Immature natural killer cell (primary cell): Measurements from ENCODE around the gene QKI. TPM values are rescaled to one million over a fixed set of nuclear protein-coding genes. Genes with fewer than 3 reads are reported as not detected.

Source experiments
- DNase-seq, 3 donors: peaks; one replicate each; pipeline ENCODE4 v3.0.0; 2022; ENCODE audit warnings: mixed read lengths in 1 of 3
- H3K27ac Mint-ChIP-seq, 6 donors: one replicate each; pipeline ENCODE4 v1.8.0; 2020; ENCODE audit warnings: mixed read lengths in 6 of 6, mild to moderate bottlenecking in 5 of 6, inconsistent platforms in 4 of 6, moderate library complexity in 3 of 6
- H3K27me3 Mint-ChIP-seq, 3 donors: one replicate each; pipeline ENCODE4 v1.8.0; 2020 to 2021; ENCODE audit warnings: low read depth in 3 of 3, mild to moderate bottlenecking in 3 of 3, mixed read lengths in 3 of 3, moderate library complexity in 3 of 3, inconsistent platforms in 1 of 3
- H3K36me3 Mint-ChIP-seq, 3 donors: one replicate each; pipeline ENCODE4 v1.8.0; 2020; ENCODE audit warnings: mixed read lengths in 3 of 3, inconsistent platforms in 2 of 3, mild to moderate bottlenecking in 2 of 3
- H3K4me1 Mint-ChIP-seq, 2 donors: one replicate each; pipeline ENCODE4 v1.8.0; 2020; ENCODE audit warnings: inconsistent platforms in 2 of 2, mild to moderate bottlenecking in 2 of 2, mixed read lengths in 2 of 2, moderate library complexity in 1 of 2
- H3K4me3 Mint-ChIP-seq, 5 donors: one replicate each; pipeline ENCODE4 v1.8.0; 2020; ENCODE audit warnings: mild to moderate bottlenecking in 5 of 5, mixed read lengths in 5 of 5, inconsistent platforms in 3 of 5, moderate library complexity in 3 of 5
- H3K9me3 Mint-ChIP-seq, 6 donors: one replicate each; pipeline ENCODE4 v1.8.0; 2020; ENCODE audit warnings: mild to moderate bottlenecking in 6 of 6, mixed read lengths in 6 of 6, inconsistent platforms in 4 of 6, moderate library complexity in 3 of 6
- polyA plus RNA-seq, 3 donors: library from polyadenylated mRNA; unstranded; fragments of 300-500 nt; fragmentation: Illumina TruSeq; gene quantifications; one replicate each; pipeline ENCODE4 v1.2.3, GENCODE V29; 2021

The QKI gene
- polyA plus RNA-seq: 10 to 100 TPM; 12.3 to 29.1 (median 21.1) TPM

DNA sequence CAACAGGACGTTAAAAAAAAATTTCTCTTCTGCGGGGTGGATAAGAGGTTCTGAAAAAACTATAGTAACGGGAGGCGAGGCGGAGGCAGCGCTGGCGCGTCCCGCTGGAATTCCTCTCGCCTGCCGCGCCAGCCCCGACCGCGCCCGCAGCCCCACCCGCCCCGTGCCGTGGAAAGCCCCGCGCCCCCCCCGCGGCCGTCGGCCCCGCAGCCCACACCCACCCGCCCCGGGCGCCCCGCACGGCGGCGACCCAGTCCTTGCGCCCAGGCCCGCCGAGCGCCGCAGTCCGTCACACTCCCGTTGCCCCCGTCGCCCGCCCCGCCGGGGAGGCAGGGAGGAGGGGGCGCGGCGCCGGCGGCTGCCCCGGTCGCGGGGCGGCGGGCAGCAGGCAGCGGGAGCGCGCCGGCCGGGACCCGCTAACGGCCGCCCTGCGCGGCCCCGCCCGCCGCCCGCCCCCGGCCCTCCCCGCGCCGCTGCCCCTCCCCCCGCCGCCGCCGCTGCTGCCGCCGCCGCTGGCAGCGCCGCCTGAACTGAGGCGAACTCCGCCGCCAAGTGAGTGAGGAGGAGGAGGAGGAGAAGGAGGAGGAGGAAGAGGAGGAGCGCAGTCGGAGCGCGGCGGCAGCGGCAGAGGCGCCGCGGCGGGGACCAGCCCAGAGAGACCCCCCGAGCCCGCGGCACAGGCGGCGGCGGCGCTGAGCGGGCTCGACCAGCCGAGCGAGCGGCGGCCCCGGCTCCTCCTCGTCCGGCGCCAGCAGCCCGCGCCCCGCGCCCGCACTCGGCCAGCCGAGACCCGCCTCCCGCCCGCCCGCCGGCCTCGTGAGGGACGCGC, at the start of gene QKI:
QKI (plus strand) TSS at position 602 of the 829 bp plus-strand sequence. CDS start 476 bp downstream, outside the sequence.
- Mint-ChIP-seq H3K9me3 (no peaks in the 10 kb centered on the region), H3K27ac (peak within 1 kb of the TSS; percentile 84 to 98 (median 96)), H3K4me1 (peaks cover 38 to 49% of the 10 kb centered on the region in 2 donors), H3K36me3 (peaks cover 0 to 3% (median 0%) of the 10 kb centered on the region in 3 donors), H3K27me3 (peaks cover 14 to 28% (median 15%) of the 10 kb centered on the region in 3 donors), H3K4me3 (peak within 1 kb of the TSS; percentile 86 to 96 (median 89))
- peak; percentile 78 to 83 (median 79) for DNase-seq

DNA sequence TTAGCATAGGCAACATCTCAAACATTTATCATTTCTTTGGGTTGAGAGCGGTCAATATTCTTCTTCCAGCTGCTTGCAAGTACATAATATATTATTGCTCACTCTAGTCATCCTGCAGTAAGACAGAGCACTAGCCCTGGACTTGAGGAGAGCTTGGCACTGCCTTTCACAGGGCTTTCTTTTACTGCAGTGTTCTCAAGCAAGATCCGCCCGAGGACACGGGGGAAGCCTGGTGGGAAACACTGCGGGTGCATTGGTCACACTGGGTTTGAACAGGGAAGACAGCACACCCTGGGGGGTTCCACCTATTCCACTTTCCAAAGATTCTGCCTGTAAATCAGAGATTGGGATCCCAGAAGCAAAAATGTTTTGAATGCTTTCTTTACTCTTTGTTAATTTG, 48.2 kb upstream of the QKI start:
- no peaks in the 10 kb centered on the region for H3K36me3 Mint-ChIP-seq
- H3K27ac Mint-ChIP-seq: no peak overlapping the region
- H3K27me3 Mint-ChIP-seq: peaks cover 3 to 9% (median 6%) of the 10 kb centered on the region in 3 donors
- DNase-seq: no peak
- H3K4me3 Mint-ChIP-seq: no peak overlapping the region
- peaks cover 2 to 8% of the 10 kb centered on the region in 2 donors for H3K4me1 Mint-ChIP-seq
- H3K9me3 Mint-ChIP-seq: no peaks in the 10 kb centered on the region

DNA sequence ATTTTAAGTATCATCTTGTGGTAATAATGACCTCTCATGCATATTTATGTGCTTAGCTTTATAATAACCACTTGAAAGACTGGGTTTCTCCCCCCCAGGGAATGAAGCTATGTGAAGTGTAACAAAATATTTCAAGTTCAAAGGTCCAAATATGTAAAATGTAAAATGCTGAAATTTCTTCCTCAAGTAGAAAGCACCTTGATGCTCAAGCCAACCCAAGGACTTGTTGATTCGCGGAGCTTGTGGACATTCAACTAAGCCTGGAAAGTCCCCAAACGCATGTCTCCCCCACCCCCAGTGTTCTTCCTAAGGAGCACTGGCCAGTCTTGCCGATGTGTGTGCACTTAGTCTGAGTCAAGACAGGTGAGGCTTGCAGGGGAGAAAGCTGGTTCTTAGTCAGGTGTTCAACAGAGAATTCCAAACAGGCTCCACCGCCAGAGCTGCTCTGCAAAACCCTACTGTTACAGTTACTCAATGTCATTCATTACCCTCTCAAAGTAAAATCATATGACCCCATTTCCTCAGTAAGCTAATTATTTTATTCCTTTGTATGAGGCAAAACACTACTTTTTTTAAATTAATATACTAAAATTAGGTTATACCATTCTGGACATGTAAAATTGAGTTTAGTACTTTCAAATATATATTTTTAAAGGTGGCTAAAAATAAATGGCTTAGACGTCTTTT, 46.9 kb upstream of the QKI start:
- Mint-ChIP-seq H3K4me1 (peaks cover 2 to 8% of the 10 kb centered on the region in 2 donors), H3K4me3 (no peak overlapping the region)

DNA sequence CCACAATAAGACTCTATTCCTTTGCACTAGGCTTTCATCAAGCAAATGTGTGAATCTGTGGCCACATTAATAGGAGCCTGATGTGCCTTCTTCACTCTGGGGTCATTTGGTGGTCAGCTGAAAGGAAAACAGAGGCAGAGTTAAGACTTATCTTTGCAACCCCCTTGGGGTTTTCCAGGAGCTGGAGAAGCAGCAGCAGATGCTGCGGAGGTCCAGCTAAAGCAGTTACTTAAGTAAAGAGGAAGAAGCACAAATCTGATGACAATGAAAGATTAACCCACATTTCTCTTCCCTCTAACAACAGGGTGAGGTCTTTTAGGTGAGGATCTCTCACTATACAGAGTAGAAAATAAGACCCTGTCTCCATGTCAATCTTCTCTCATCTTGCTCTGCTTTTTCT, 45.4 kb upstream of the QKI start:
- Mint-ChIP-seq H3K9me3 (no peaks in the 10 kb centered on the region), H3K36me3 (no peaks in the 10 kb centered on the region), H3K4me3 (no peak overlapping the region), H3K27ac (no peak overlapping the region), H3K4me1 (peaks cover 2 to 8% of the 10 kb centered on the region in 2 donors), H3K27me3 (peaks cover 0 to 12% (median 6%) of the 10 kb centered on the region in 3 donors)
- DNase-seq: no peak

More for the DNA sequence above, 46.9 kb upstream of the QKI start:
- DNase-seq: no peak
- Mint-ChIP-seq H3K27me3 (peaks cover 0 to 12% (median 6%) of the 10 kb centered on the region in 3 donors), H3K9me3 (no peaks in the 10 kb centered on the region), H3K36me3 (no peaks in the 10 kb centered on the region), H3K27ac (no peak overlapping the region)

DNA sequence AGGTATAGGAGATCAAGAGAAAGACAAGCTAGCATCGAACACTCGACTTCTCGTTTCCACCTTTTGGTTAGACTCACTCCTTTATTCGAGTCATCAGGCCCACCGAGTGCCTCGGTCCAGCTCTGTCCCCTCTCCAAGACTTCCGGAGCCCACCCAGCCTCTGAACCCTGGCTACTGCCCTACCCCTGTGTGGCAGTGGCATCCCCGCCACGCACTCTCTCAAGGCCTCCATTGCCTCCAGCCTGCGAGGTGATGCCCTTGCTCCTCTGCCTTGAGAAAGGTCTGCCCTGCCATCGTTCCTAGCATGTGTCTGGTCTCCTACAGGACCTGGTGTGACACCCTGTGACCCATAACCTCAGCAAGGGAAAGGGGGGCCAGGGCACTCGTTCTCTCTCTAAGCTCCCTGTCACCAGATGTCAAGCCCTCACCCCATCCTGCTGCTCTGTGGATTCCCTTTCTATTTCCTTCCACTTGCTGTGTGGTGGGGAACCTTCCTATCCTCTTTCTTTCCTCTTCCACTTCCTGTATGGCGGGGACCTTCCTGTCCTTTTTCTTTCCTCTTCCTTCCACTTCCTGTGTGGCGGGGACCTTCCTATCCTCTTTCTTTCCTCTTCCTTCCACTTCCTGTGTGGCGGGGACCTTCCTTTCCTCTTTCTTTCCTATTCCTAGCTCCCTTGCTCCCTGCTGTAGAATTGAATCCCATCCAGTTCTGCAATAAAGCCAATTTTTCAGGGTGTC, 44.7 kb upstream of the QKI start:
- Mint-ChIP-seq H3K36me3 (no peaks in the 10 kb centered on the region), H3K27me3 (peaks cover 0 to 12% (median 6%) of the 10 kb centered on the region in 3 donors), H3K9me3 (no peaks in the 10 kb centered on the region), H3K4me3 (no peak overlapping the region), H3K27ac (no peak overlapping the region), H3K4me1 (peaks cover 2 to 8% of the 10 kb centered on the region in 2 donors)
- DNase-seq: no peak

DNA sequence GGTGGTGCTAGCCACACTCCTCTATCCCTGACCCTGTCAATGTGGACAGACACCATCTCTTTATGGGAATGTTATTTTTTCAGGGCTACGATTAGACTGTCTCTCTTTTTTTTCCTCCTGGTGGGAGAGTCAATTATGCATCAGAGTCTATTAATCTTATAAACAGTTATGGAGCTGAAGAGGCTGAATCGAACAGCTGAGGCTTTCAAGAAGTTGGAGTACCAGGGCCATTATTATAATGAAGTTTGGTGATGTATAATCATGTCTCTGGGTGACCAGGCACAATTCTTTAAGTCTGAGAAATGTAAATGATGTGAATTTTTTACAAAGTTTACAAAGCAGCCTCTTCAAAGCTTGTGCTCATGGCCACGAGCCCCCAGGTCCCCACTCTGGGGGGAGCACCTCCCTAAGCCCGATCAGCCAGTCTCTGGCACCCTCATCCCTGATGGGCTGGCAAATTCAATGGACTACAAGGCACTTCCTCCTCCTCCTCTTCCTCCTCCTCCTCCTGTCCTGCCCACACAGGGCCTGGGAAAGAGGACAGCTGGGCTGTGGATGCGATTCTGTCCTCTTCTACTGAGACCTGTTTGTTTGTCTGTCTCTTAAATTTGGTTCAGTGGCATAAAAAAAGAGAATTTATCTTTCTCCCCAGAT, 43.9 kb upstream of the QKI start:
- Mint-ChIP-seq H3K27ac (no peak overlapping the region), H3K36me3 (no peaks in the 10 kb centered on the region), H3K27me3 (peaks cover 0 to 12% (median 6%) of the 10 kb centered on the region in 3 donors), H3K4me1 (peaks cover 2 to 8% of the 10 kb centered on the region in 2 donors), H3K4me3 (no peak overlapping the region), H3K9me3 (no peaks in the 10 kb centered on the region)
- DNase-seq: no peak

DNA sequence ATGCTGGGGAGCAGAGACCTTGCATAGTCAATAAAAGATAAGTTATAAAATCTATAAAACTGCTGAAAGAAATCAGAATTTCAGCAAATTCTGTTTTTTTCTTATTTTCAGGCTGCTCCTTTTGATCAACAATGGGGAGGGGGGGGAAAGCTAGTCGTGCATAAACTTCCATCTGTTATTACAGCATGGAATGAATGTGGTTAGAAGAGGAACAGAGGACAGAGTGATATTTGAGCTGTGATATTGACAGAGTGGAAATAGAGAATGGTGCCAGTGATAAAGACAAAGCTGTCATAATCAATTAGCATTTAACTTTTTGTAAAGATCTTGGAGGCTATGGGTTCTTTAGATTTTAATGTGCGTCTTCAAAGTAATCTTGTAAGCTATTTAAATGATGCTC, 43.4 kb upstream of the QKI start:
- H3K9me3 Mint-ChIP-seq: no peaks in the 10 kb centered on the region

DNA sequence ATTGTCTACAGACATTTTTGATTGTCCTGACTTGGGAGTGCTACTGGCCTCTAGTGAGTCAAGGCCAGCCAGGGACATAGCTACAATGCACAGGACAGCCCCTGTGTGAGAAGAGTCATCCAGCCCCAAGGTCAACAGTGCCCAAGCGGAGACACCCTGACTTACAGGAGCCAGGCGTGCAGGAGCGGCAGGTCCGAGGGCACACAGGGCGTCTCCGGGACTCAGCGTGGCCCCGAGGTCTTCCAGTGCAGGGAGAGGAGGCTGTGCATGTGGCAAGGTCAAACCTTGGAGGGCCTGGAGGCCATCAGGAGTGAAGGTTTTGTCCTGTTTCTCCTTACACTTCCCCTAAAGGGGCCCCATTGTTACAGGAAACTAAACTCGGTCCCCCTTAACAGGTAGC, 41.3 kb upstream of the QKI start:
- Mint-ChIP-seq H3K9me3 (no peaks in the 10 kb centered on the region), H3K4me3 (no peak overlapping the region), H3K36me3 (no peaks in the 10 kb centered on the region), H3K4me1 (peaks cover 2 to 8% of the 10 kb centered on the region in 2 donors), H3K27me3 (peaks cover 4 to 12% (median 8%) of the 10 kb centered on the region in 3 donors), H3K27ac (no peak overlapping the region)
- no peak for DNase-seq

More for the DNA sequence above, 43.4 kb upstream of the QKI start:
- H3K27ac Mint-ChIP-seq: no peak overlapping the region
- H3K27me3 Mint-ChIP-seq: peaks cover 0 to 12% (median 6%) of the 10 kb centered on the region in 3 donors
- H3K4me3 Mint-ChIP-seq: no peak overlapping the region
- H3K4me1 Mint-ChIP-seq: peaks cover 2 to 8% of the 10 kb centered on the region in 2 donors
- no peaks in the 10 kb centered on the region for H3K36me3 Mint-ChIP-seq
- DNase-seq: no peak

DNA sequence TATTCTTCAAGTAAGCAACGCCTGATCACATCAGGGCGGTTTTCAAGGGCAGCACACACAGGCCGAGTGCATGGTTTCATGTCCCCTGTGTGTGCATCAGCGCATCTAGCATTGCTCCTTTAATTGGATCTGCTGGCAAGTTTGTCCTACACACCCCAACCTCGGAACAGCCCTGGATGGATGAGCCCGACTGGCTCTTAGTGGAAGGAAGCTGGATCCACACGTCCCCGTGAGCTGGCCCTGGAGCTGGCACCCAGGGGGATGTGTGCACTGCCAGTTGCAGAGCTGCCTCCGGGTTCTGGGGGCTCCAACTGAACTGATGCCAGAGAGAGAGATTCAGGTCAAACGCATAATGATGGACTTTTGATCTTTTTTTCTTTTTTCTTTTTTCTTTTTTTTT, 39.2 kb upstream of the QKI start:
- H3K9me3 Mint-ChIP-seq: no peaks in the 10 kb centered on the region
- peaks cover 2 to 6% (median 6%) of the 10 kb centered on the region in 3 donors for H3K27me3 Mint-ChIP-seq
- no peaks in the 10 kb centered on the region for H3K36me3 Mint-ChIP-seq
- H3K27ac Mint-ChIP-seq: no peak overlapping the region
- H3K4me1 Mint-ChIP-seq: peaks cover 0 to under 1% of the 10 kb centered on the region in 2 donors
- DNase-seq: no peak
- no peak overlapping the region for H3K4me3 Mint-ChIP-seq

DNA sequence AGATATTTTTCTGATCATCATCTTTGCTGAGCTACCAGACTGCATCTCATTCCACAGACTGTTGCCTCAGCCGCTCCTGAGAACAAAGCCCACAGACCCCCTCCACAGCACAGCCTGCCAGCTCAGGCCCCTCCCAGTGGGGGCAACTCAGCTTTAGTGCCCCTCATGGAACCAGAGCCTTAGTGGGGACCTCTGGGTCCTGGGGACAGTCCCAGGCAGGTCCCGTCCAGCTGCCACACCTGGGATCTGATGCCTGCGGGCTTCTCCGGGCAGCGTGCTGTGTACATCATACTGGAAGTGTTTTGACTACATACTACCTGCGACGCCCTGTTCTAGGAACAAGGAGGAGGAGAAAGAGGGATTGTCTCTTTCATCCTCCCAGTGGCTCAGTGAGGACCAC, 38.3 kb upstream of the QKI start:
- Mint-ChIP-seq H3K4me3 (no peak overlapping the region), H3K27ac (no peak overlapping the region), H3K27me3 (peaks cover 1 to 6% (median 5%) of the 10 kb centered on the region in 3 donors), H3K9me3 (no peaks in the 10 kb centered on the region), H3K36me3 (no peaks in the 10 kb centered on the region), H3K4me1 (no peaks in the 10 kb centered on the region)
- no peak for DNase-seq

DNA sequence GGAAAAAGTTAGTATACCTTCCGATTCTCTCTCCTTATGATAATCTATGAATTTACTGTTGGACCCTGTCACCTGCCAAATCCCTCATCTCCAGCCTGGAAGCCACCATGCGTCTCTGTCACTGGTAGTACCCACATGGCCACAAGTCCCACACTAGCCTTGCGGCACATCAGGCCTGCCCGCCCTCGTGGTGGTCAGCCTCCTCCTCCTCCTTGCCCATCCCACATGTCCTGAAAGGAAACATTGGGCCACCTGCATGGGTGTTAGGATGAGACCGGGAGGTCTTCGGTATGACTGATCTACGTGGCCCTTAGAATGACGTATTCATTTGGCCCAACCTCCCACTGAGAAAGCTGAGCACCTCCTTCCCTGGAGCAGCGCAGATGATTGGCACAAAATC, 37.0 kb upstream of the QKI start:
- peaks cover 1 to 6% (median 2%) of the 10 kb centered on the region in 3 donors for H3K27me3 Mint-ChIP-seq
- DNase-seq: no peak
- no peaks in the 10 kb centered on the region for H3K4me1 Mint-ChIP-seq
- H3K27ac Mint-ChIP-seq: no peak overlapping the region
- no peaks in the 10 kb centered on the region for H3K36me3 Mint-ChIP-seq
- peaks cover 0 to under 1% (median 0%) of the 10 kb centered on the region in 6 donors for H3K9me3 Mint-ChIP-seq
- H3K4me3 Mint-ChIP-seq: no peak overlapping the region

DNA sequence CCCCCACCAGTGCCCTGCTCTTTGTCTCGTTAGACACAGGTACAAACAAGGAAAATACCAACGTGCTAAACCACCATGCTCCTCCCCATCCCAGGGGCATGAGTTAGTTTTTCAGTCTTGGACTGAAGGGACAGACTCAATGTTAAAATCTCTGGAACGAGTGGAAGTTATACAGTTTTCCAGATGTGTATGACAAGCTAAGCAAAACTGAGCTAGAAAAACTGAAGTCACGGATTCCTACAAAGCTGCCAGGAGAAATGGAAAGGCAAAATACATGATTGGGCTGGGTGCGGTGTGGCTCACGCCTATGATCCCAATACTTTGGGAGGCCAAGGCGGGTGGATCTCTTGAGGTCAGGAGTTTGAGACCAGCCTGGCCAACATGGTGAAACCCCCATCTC, 34.3 kb upstream of the QKI start:
- peaks cover 6 to 15% (median 7%) of the 10 kb centered on the region in 3 donors for H3K27me3 Mint-ChIP-seq
- no peak overlapping the region for H3K27ac Mint-ChIP-seq
- no peaks in the 10 kb centered on the region for H3K36me3 Mint-ChIP-seq
- peaks cover 0 to 2% (median 0%) of the 10 kb centered on the region in 6 donors for H3K9me3 Mint-ChIP-seq
- H3K4me1 Mint-ChIP-seq: no peaks in the 10 kb centered on the region
- H3K4me3 Mint-ChIP-seq: no peak overlapping the region
- no peak for DNase-seq

DNA sequence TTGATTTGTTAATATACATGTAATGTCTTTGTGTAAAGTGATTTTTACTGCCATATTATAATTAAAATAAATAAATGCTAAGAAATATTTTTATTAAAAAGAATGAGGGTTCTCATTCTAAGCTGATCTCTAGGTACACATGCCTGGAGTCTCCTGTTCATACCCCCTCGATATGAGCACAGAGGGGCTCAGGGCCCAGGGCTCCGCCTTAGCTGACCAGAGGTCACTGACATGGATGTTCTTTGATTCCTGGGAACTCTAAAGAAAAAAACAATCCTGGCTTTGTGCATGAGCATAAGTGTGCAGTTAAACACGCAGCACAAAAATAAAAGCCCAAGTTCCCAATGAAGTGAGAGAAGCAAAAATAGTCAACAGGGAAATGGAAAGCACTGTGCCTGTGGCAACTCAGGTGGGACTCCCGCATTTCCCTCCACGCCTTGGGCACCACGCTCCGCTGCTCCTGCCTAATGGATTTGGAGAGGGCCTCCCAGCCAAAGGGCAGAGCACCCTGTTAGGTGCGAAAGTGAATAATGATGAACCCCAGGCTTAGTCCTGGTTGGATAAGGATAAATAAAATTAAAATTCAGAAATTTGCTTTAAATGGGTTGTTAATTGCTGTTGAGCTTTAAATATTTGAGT, 33.3 kb upstream of the QKI start:
- H3K4me1 Mint-ChIP-seq: no peaks in the 10 kb centered on the region
- no peak overlapping the region for H3K4me3 Mint-ChIP-seq
- peaks cover 0 to 2% (median 0%) of the 10 kb centered on the region in 6 donors for H3K9me3 Mint-ChIP-seq
- H3K27ac Mint-ChIP-seq: no peak overlapping the region
- no peak for DNase-seq
- peaks cover 6 to 15% (median 7%) of the 10 kb centered on the region in 3 donors for H3K27me3 Mint-ChIP-seq
- no peaks in the 10 kb centered on the region for H3K36me3 Mint-ChIP-seq
